ENCODE data around the gene DEAF1. TPM values are rescaled to one million over a fixed set of nuclear protein-coding genes. Genes with fewer than 3 reads are reported as not detected.

The DEAF1 gene
- total RNA-seq, 1 experiment from 2014 or later, result 46.8 TPM

DNA sequence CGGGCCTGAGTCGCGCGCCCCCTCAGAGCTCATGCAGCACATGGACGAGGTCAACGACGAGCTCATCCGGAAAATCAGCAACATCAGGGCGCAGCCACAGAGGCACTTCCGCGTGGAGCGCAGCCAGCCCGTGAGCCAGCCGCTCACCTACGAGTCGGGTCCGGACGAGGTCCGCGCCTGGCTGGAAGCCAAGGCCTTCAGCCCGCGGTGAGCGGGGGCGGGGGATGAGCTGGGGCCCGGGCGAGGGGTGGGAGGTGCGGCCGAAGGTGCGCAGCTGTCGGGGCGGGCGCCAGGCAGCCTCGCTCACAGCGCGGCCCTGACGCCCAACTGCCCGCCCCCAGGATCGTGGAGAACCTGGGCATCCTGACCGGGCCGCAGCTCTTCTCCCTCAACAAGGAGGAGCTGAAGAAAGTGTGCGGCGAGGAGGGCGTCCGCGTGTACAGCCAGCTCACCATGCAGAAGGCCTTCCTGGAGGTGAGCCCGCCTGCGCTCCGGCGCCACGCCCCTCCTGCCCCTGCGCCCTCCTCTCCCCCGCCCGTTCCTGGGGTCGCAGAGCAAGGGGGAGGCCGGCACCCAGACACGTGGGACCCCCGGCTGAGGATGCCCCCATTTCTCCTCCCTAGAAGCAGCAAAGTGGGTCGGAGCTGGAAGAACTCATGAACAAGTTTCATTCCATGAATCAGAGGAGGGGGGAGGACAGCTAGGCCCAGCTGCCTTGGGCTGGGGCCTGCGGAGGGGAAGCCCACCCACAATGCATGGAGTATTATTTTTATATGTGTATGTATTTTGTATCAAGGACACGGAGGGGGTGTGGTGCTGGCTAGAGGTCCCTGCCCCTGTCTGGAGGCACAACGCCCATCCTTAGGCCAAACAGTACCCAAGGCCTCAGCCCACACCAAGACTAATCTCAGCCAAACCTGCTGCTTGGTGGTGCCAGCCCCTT lies 31.5 kb upstream of the DEAF1 start:
- Mint-ChIP-seq H3K27ac (ENCODE audit: low read depth, unreplicated experiment) (peak overlapping the region; percentile 43), H3K27me3 (ENCODE audit: insufficient read depth, unreplicated experiment) (no peaks in the 10 kb centered on the region), H3K36me3 (ENCODE audit: insufficient read depth, unreplicated experiment) (peaks cover 39% of the 10 kb centered on the region), H3K4me3 (ENCODE audit: unreplicated experiment) (peak overlapping the region; percentile 50), H3K9me3 (ENCODE audit: unreplicated experiment) (no peaks in the 10 kb centered on the region), H3K4me1 (ENCODE audit: insufficient read depth, unreplicated experiment) (peaks cover 12% of the 10 kb centered on the region)
- TF ChIP-seq, protein P1, sequence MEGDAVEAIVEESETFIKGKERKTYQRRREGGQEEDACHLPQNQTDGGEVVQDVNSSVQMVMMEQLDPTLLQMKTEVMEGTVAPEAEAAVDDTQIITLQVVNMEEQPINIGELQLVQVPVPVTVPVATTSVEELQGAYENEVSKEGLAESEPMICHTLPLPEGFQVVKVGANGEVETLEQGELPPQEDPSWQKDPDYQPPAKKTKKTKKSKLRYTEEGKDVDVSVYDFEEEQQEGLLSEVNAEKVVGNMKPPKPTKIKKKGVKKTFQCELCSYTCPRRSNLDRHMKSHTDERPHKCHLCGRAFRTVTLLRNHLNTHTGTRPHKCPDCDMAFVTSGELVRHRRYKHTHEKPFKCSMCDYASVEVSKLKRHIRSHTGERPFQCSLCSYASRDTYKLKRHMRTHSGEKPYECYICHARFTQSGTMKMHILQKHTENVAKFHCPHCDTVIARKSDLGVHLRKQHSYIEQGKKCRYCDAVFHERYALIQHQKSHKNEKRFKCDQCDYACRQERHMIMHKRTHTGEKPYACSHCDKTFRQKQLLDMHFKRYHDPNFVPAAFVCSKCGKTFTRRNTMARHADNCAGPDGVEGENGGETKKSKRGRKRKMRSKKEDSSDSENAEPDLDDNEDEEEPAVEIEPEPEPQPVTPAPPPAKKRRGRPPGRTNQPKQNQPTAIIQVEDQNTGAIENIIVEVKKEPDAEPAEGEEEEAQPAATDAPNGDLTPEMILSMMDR (IDR thresholded peaks at IDR 0.05; ENCODE audit: unreplicated experiment), result no peak
- CTCF ChIA-PET, result interaction anchor here (0.5 to 3.3 kb wide), 17 partner anchors 8 to 1276 kb away, joined by 3 to 22 read pairs (median 4); partner anchors contain the start of genes EPS8L2, TALDO1 and TMEM80
- intact Hi-C loops (cut with micrococcal nuclease), result loop anchor here (10.0 kb wide), 1 partner anchor 162 kb away; the partner anchor contains the start of genes LMNTD2 and RASSF7
- peak; percentile 90 for DNase-seq (ENCODE audit: unreplicated experiment)
- TSS peak; percentile 48 for BruUV-seq (replicated peaks)
- POLR2A ChIA-PET, result interaction anchor here (0.6 to 7.1 kb wide), 18 partner anchors 15 to 220 kb away, joined by 3 to 96 read pairs (median 6); partner anchors contain the start of genes DEAF1, EPS8L2, GATD1 and HRAS

DNA sequence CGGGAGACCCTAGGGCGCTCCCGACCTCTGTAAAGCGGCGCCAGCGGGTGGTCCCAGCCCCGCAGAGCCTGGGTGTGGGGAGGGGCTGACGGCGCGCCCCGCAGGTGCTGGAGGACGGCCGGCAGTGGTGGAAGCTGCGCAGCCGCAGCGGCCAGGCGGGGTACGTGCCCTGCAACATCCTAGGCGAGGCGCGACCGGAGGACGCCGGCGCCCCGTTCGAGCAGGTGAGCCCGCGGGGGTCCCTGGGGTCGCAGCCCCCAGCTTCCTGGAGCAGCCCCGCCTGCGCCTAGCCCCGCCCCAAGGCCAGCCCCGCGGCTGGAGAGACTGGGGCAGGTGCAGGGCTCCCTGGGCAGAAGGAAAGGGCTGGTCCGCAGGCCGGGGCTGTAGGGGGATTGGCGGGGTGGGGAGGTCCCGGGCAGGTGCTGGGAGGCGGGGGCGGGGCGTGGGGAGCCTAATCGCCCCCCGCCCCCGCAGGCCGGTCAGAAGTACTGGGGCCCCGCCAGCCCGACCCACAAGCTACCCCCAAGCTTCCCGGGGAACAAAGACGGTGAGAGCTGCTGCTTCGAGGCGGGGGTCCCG lies 30.7 kb upstream of the DEAF1 start:
- H3K4me1 Mint-ChIP-seq (ENCODE audit: insufficient read depth, unreplicated experiment), result peaks cover 12% of the 10 kb centered on the region
- no peak for DNase-seq (ENCODE audit: unreplicated experiment)
- POLR2A ChIA-PET, result interaction anchor here (0.6 to 7.1 kb wide), 14 partner anchors 14 to 190 kb away, joined by 3 to 96 read pairs (median 5); partner anchors contain the start of genes DEAF1, EPS8L2, HRAS and LMNTD2
- no peak overlapping the region for H3K27ac Mint-ChIP-seq (ENCODE audit: low read depth, unreplicated experiment)
- CTCF ChIA-PET, result interaction anchor here (0.5 to 3.3 kb wide), 9 partner anchors 12 to 1277 kb away, joined by 3 to 22 read pairs (median 4); partner anchors contain the start of genes EPS8L2, TALDO1 and TMEM80
- TF ChIP-seq, protein P1 (IDR thresholded peaks at IDR 0.05; ENCODE audit: unreplicated experiment), result no peak
- intact Hi-C loops (cut with micrococcal nuclease), result loop anchor here (10.0 kb wide), 1 partner anchor 161 kb away; the partner anchor contains the start of genes LMNTD2 and RASSF7
- no peaks in the 10 kb centered on the region for H3K27me3 Mint-ChIP-seq (ENCODE audit: insufficient read depth, unreplicated experiment)
- H3K4me3 Mint-ChIP-seq (ENCODE audit: unreplicated experiment), result peak overlapping the region; percentile 29
- H3K36me3 Mint-ChIP-seq (ENCODE audit: insufficient read depth, unreplicated experiment), result peaks cover 43% of the 10 kb centered on the region
- no peaks in the 10 kb centered on the region for H3K9me3 Mint-ChIP-seq (ENCODE audit: unreplicated experiment)
- BruUV-seq (replicated peaks), result no TSS peak

DNA sequence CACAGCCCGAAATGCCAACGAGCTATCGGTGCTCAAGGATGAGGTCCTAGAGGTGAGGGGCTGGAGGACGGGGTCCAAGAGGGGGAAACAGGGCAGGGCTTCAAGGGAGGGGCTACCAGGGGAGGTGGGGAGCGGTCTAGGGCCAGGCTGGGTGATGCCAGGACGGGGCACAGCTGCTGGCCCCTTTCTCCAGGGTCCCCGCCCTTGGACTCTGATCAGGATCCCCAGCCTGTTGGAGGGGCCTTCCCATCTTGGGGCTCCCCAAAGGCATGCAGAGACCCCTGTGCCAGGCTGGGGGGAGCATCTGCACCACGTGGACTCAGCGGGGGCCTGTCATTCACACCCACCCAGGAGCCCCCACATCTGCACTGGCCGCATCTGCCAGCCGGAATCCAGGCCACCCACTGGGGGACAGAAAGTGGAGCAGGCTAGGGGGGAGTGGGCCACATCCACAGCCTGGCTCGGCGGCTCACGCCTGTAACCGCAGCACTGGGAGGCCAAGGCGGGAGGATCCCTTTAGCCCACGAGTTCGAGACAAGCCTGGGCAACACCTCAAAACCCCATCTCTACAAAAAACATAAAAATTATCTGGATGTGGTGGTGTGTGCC lies 29.9 kb upstream of the DEAF1 start:
- POLR2A ChIA-PET, result interaction anchor here (0.6 to 7.1 kb wide), 5 partner anchors 18 to 38 kb away, joined by 3 to 96 read pairs (median 4); partner anchors contain the start of genes DEAF1 and TMEM80
- BruUV-seq (replicated peaks), result no TSS peak
- intact Hi-C loops (cut with micrococcal nuclease), result loop anchor here (10.0 kb wide), 1 partner anchor 160 kb away; the partner anchor contains the start of genes LMNTD2 and RASSF7

More for the DNA sequence above, 29.9 kb upstream of the DEAF1 start:
- Mint-ChIP-seq H3K36me3 (ENCODE audit: insufficient read depth, unreplicated experiment) (peaks cover 46% of the 10 kb centered on the region), H3K9me3 (ENCODE audit: unreplicated experiment) (no peaks in the 10 kb centered on the region), H3K27ac (ENCODE audit: low read depth, unreplicated experiment) (no peak overlapping the region), H3K4me3 (ENCODE audit: unreplicated experiment) (peak overlapping the region; percentile 29), H3K4me1 (ENCODE audit: insufficient read depth, unreplicated experiment) (peaks cover 9% of the 10 kb centered on the region), H3K27me3 (ENCODE audit: insufficient read depth, unreplicated experiment) (no peaks in the 10 kb centered on the region)
- CTCF ChIA-PET, result interaction anchor here (0.9 to 3.6 kb wide), 5 partner anchors 13 to 29 kb away, joined by 4 to 18 read pairs (median 6); partner anchors contain the start of genes DEAF1, EPS8L2 and TMEM80
- DNase-seq (ENCODE audit: unreplicated experiment), result no peak
- TF ChIP-seq, protein P1 (IDR thresholded peaks at IDR 0.05; ENCODE audit: unreplicated experiment), result no peak
